NOMO-1 (cell line): ENCODE results near the gene ZSWIM6.

Experiments used
- DNase-seq, 2 experiments: peaks; one replicate each; lab custom pipeline; 2025; ENCODE audit not compliant: unreplicated experiment in 2 of 2; lab: John Stamatoyannopoulos, UW

The ZSWIM6 gene

DNA sequence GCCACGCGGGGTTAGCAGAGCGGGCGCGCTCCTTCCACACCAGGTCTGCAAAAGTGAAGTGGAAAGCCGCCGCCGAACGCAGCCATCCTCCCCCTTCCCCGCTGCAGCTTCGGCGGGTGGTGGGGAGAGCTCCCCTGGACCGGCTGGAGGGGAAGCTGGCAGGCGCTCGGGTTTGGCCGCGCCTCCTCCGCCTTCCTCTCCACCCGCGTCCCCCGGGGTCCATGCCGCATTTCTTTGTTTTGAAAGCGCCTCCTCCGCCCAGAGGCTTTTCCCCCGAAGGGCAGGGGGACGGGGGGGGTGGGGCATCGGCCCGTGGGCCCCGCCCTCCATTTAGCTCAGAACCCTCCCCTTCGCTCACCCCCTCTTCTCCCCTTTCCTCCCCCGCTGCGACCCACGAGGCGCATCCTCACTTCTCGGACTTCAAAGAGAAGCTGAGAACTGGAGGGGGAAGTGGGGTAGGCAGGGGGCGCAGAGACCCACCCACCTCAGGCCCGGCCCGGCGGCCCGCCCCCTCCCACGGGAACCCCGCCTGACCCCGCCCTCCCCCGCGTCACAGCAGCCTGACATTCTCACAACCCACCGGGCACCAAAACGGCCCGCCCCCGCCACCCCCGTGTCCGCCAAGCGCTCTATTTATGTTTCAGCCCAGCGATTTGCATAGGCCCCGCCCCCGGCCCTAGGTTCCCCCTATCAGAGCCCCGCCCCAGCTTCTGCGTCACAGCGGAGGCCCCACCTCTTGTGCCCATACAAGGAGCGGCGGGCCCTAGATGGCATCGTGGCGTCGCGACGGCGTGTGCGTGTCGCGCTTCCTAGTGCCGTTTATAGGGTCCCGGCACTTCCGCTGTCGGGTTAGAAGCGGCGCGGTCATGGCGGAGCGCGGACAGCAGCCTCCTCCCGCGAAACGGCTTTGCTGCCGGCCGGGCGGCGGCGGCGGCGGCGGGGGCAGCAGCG, at the start of gene ZSWIM6:
ZSWIM6 (plus strand) TSS at position 852 of the 951 bp plus-strand sequence; CDS start at position 867, 15 bp downstream.
- peak; percentile 96 for DNase-seq

DNA sequence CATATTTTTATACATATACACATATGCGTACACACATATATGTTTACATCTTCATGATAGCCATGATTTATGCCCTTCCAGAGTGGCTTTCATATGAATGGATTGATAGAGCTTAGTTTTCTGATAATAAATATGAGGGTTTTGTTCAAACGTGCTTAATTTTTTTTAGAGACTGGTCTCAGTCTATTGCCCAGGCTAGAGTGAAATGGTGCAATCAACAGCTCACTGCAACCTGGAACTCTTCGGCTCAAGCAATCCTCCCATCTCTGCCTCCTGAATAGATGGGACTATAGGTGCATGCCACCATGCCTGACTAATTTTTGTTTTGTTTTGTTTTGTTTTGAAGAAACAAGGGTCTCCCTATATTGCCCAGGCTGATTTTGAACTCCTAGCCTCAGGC, 48.6 kb upstream of the ZSWIM6 start:
- DNase-seq = no peak

GRCh38 chr5:61285531-61285930, 46.5 kb upstream of the ZSWIM6 start:
- peak in 1 of 2 experiments; percentile 41 for DNase-seq

- no peak for DNase-seq
Observed at GRCh38 chr5:61286446-61287132, 45.5 kb upstream of the ZSWIM6 start.

GRCh38 chr5:61287474-61287873, 44.6 kb upstream of the ZSWIM6 start:
- no peak for DNase-seq

- DNase-seq = no peak
Observed at GRCh38 chr5:61289241-61289640, 42.8 kb upstream of the ZSWIM6 start.

DNA sequence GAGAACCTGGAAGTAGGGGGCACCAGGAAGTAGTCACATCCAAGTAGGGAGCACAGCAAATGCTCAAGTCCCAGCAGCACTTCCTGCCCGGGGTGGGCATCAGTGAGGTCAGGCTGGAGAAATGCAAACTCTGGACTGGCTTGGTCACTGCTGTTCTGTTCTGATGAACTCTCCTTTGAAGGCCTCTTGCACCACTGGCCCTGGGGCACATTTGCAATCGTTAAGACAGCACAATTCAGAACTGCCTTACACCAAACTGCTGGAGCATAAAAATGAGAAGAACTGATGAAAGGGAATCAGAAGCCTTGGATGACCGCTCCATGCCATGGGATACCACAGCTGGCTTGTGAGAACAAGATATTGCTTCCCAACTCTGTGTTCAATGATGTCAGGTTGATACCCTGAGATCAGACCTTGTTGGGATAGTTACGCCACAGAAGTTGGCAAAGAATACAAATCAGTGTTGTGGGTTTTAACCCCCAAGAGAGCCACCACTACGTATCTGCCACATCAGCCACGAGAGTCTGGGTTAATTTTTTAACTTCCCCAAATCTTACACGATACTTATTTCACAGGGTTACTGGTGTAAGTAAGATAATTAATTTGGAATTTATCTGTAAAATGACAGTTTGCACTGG, 42.3 kb upstream of the ZSWIM6 start:
- peak; percentile 29 to 36 for DNase-seq

GRCh38 chr5:61290791-61291210, 41.3 kb upstream of the ZSWIM6 start:
- no peak for DNase-seq

DNA sequence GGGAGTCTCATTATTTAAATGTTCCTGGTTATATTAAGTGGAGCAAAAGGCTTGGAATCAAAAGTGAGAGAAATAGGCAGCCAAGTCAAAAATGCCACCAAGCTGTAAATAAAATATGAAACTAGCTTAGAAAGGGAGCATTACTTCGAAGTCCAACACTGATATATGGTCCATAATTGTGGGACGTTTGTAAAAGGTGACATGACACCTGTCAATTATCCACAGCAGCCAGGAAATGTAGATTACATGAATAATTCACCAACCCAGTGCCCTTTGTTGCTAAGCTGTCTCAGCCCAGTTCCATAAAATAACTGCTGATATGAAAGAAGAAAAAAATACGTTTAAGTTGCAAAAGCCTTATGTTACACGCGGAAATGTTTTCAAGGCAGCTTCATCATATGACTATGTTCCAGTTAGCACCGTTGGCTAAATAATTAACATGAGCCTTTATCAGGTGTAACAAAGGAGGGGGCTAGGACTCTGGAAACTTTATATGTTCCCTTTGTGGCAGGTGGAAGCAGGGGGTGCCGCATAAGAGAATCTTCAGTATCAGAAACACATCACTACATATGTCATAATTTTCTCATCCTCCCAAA, 39.9 kb upstream of the ZSWIM6 start:
- DNase-seq = no peak

- DNase-seq = no peak
Observed at GRCh38 chr5:61293071-61293470, 39.0 kb upstream of the ZSWIM6 start.

- DNase-seq = no peak
Observed at GRCh38 chr5:61293873-61294272, 38.2 kb upstream of the ZSWIM6 start.

GRCh38 chr5:61295365-61295764, 36.7 kb upstream of the ZSWIM6 start:
- no peak for DNase-seq

GRCh38 chr5:61298066-61298465, 34.0 kb upstream of the ZSWIM6 start:
- no peak for DNase-seq

GRCh38 chr5:61298580-61298979, 33.5 kb upstream of the ZSWIM6 start:
- DNase-seq = no peak

DNA sequence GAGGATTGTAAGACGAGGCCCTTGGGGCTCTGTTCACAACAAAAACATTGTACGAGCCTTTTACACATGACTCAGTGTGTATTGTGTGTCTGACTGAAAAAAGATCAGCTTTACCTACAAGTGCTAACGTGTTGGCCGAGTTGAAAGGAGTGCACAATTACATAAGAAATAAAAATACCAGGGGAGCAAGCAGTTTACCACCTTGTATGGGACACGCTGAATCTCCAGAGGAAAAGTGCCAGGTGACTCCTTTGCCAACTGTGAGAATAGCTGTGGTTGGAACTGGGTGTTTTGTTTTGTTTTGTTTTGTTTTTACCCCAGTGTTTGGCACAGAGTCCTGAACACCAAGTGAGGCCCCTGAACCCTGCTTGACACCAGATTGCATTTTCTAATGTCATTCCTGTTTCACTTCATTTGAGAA, 32.8 kb upstream of the ZSWIM6 start:
- DNase-seq = no peak

DNA sequence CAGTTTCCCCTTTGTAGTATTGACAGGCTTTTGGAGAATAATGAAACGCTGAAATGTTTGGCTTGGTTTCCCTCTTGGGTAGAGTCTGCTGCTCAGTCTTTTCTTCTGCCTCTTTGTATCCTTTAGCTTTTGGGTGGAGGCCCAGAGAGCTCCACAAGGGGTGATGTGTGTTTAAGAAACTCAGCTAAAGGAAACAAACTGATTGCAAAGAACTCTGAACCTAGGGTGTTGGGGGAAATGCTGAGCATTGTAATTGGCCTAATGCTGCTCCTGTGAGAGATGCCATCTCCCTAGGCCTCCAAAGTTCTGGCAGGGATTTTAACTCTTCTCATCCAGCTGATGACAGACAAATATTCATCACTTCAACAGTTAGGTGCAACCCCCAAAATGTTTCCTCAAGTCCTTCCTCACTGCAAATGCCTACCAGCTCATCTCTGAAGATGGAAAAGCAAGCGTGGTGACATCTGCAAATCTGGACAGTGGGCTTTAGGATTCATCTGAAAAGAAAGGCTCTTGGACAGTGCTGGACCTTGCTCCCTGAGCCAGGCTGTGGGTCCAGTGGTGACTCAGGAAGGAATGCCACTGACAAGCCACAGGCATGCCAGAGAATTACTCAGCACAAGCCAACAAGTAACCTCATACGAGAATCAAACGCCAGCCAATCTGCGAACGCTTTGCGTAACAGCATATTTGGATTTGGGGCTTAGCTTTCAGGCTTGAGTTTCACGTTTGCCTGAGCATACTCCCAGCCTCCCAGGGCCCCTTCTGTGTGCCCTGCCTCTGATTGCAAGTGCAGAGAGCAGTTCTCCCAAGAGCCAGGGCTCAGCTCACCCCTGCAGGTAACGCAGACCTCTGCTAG, 30.5 kb upstream of the ZSWIM6 start:
- no peak for DNase-seq

GRCh38 chr5:61302200-61302563, 29.9 kb upstream of the ZSWIM6 start:
- no peak for DNase-seq

GRCh38 chr5:61303346-61303745, 28.7 kb upstream of the ZSWIM6 start:
- DNase-seq = peak in 1 of 2 experiments; percentile 42

DNA sequence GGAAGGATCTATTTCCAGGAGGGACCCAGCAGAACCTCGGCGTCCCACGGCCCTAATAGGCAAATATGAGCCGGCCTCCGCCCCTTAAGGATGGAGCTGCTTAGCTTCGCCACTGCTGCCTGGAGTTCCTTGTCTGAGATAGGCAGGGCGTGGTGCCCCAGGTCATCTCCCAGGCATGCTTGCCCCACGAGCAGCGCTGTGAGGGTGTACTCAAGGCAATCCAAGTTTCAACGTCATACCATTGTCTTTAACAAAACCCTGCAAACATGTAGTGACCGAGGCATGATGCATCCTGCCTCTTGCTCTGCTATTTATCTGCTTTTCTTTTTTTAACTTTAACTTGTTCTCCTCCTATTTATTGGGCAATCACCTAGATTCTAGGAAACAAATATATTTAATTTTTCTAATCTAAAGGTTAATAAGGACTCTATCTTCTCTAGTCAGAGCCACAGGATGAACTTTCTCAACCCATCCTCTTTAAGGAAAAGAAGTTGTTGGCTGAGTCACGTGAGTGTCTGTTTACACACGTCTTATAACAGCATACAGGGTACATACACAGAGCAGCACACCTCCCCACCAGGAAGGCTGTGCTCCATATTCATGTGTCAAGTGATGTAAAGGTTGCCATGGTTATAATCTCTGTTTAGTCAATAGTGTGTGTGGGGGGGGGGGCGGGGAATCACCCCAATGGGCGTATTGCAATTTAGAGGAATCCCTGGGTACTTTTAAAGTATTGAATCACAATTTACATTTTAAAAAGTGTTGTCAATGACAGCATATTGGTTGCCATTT, 27.3 kb upstream of the ZSWIM6 start:
- no peak for DNase-seq
